ENCODE measurements around the gene PCDH12.

Gene PCDH12

GRCh38 chr5:141968914-141969608, 11.1 kb upstream of the PCDH12 start, which contains the start of gene RNF14:
Gene RNF14, plus strand, starts transcription at chr5:141969105. Its CDS starts 4,484 bp downstream, at chr5:141973589.
- H3K79me2 ChIP-seq: peaks cover 15% of the 10 kb centered on the region
- H3K4me3 ChIP-seq (ENCODE audit: low read depth, low read length): peak within 1 kb of the TSS; percentile 76
- no peaks in the 10 kb centered on the region for H3K9me3 ChIP-seq (ENCODE audit: control insufficient read depth, low read length)
- peak within 1 kb of the TSS; percentile 87 for H2AFZ ChIP-seq
- H3K4me1 ChIP-seq: peaks cover 16% of the 10 kb centered on the region
- TF ChIP-seq CTCF (IDR thresholded peaks at IDR 0.05): peak; percentile 98
- peak within 1 kb of the TSS; percentile 82 for H3K9ac ChIP-seq
- H3K4me2 ChIP-seq (ENCODE audit: low read length): peak within 1 kb of the TSS; percentile 92
- H3K27me3 ChIP-seq (ENCODE audit: control insufficient read depth, insufficient read depth, low read length): no peaks in the 10 kb centered on the region
- H3K36me3 ChIP-seq (ENCODE audit: control insufficient read depth, insufficient read depth, low read length): no peaks in the 10 kb centered on the region
- H3K27ac ChIP-seq: peak within 1 kb of the TSS; percentile 96

- Histone ChIP-seq H3K27me3 (ENCODE audit: control insufficient read depth, insufficient read depth, low read length) (no peaks in the 10 kb centered on the region), H3K9me3 (ENCODE audit: control insufficient read depth, low read length) (no peaks in the 10 kb centered on the region)
- no peak for TF ChIP-seq CTCF (IDR thresholded peaks at IDR 0.05)
These were observed 8.9 kb upstream of the PCDH12 start for GRCh38 chr5:141966963-141967333.

GRCh38 chr5:141966275-141966962, 8.4 kb upstream of the PCDH12 start:
- no peak overlapping the region for H3K4me3 ChIP-seq (ENCODE audit: low read depth, low read length)
- H2AFZ ChIP-seq: no peak overlapping the region
- H3K36me3 ChIP-seq (ENCODE audit: control insufficient read depth, insufficient read depth, low read length): no peaks in the 10 kb centered on the region
- no peak overlapping the region for H3K4me2 ChIP-seq (ENCODE audit: low read length)
- H3K27me3 ChIP-seq (ENCODE audit: control insufficient read depth, insufficient read depth, low read length): no peaks in the 10 kb centered on the region
- no peak overlapping the region for H3K27ac ChIP-seq
- no peaks in the 10 kb centered on the region for H3K9me3 ChIP-seq (ENCODE audit: control insufficient read depth, low read length)
- no peak overlapping the region for H3K9ac ChIP-seq
- H3K4me1 ChIP-seq: peaks cover 16% of the 10 kb centered on the region
- H3K79me2 ChIP-seq: no peaks in the 10 kb centered on the region
- no peak for TF ChIP-seq CTCF (IDR thresholded peaks at IDR 0.05)

More at GRCh38 chr5:141966963-141967333, 8.9 kb upstream of the PCDH12 start:
- no peak overlapping the region for H3K27ac ChIP-seq
- H3K4me3 ChIP-seq (ENCODE audit: low read depth, low read length): no peak overlapping the region
- no peak overlapping the region for H2AFZ ChIP-seq
- H3K4me1 ChIP-seq: peaks cover 16% of the 10 kb centered on the region
- H3K4me2 ChIP-seq (ENCODE audit: low read length): no peak overlapping the region
- H3K79me2 ChIP-seq: no peaks in the 10 kb centered on the region
- H3K36me3 ChIP-seq (ENCODE audit: control insufficient read depth, insufficient read depth, low read length): no peaks in the 10 kb centered on the region
- H3K9ac ChIP-seq: no peak overlapping the region

GRCh38 chr5:141965071-141965470, 7.1 kb upstream of the PCDH12 start:
- Histone ChIP-seq H3K79me2 (no peaks in the 10 kb centered on the region), H3K4me1 (peaks cover 12% of the 10 kb centered on the region), H2AFZ (no peak overlapping the region), H3K4me2 (ENCODE audit: low read length) (no peak overlapping the region), H3K9ac (no peak overlapping the region), H3K27me3 (ENCODE audit: control insufficient read depth, insufficient read depth, low read length) (no peaks in the 10 kb centered on the region), H3K9me3 (ENCODE audit: control insufficient read depth, low read length) (no peaks in the 10 kb centered on the region), H3K36me3 (ENCODE audit: control insufficient read depth, insufficient read depth, low read length) (no peaks in the 10 kb centered on the region), H3K27ac (no peak overlapping the region), H3K4me3 (ENCODE audit: low read depth, low read length) (no peak overlapping the region)
- no peak for TF ChIP-seq CTCF (IDR thresholded peaks at IDR 0.05)
